KOPT-K1 (cell line): Measurements from ENCODE around the gene PIGN.
"Not testable (repeated sequence)": the region's sequence is repeated elsewhere in the genome, so short reads cannot be mapped to it uniquely, and the experiment has no call there.

Experiments
- H3K27ac ChIP-seq: fragments of 200-600 bp; sonication (generic); 2 replicates; pipeline ENCODE4 v1.5.1; 2016; ENCODE audit warnings: antibody characterized with exemption, mild to moderate bottlenecking, low read depth, low read length; ENCODE audit not compliant: poor library complexity, severe bottlenecking
- H3K36me3 ChIP-seq: fragments of 200-600 bp; sonication (generic); 2 replicates; pipeline ENCODE4 v1.5.1; 2017; ENCODE audit warnings: antibody characterized with exemption, mild to moderate bottlenecking, low read length, moderate library complexity; ENCODE audit not compliant: insufficient read depth
- H3K9me3 ChIP-seq: fragments of 200-600 bp; sonication (generic); 2 replicates; pipeline ENCODE4 v1.5.1; 2017; ENCODE audit warnings: antibody characterized with exemption, low read length, mild to moderate bottlenecking; ENCODE audit not compliant: insufficient read depth, poor library complexity, severe bottlenecking

Gene PIGN

DNA sequence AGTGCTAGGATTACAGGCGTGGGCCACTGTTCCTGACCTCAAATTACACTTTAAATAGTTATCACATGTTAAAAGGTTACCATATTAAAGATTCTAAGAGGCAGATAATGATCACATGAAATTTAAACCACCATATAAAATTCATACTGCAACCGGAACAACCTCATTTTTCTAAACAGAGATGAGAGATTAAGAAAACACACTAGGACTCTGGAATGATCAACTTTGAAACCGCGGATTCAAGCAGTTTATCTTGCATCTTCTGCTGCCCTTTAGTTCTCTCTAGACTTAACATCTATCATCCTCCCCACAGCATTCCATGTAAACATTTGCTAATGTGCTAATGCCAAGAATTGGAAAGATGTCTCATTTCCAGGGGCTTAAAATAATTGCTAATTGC lies 115.8 kb downstream of the PIGN start:
- no peaks in the 10 kb centered on the region for H3K9me3 ChIP-seq
- H3K36me3 ChIP-seq = no peaks in the 10 kb centered on the region
- no peak overlapping the region for H3K27ac ChIP-seq

DNA sequence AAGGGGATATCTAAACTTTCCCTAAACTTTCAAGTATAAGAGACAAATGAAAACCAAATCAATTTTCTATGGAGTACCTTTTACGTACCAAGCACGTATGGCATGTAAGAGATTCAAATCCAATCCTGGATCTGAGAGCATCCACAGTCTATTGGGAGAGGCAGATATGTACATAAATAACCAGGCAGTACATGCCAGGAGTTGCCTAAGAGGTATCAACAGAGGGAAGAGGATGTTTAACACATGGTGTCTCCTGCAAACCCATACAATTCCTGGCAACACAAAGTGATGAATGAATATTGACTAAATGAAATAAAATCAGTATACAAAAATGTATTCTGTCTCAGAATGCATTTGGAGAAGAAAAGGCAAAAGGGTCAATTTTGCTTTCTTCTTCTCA lies 116.6 kb downstream of the PIGN start:
- H3K36me3 ChIP-seq = no peaks in the 10 kb centered on the region
- H3K27ac ChIP-seq = no peak overlapping the region
- H3K9me3 ChIP-seq = no peaks in the 10 kb centered on the region

DNA sequence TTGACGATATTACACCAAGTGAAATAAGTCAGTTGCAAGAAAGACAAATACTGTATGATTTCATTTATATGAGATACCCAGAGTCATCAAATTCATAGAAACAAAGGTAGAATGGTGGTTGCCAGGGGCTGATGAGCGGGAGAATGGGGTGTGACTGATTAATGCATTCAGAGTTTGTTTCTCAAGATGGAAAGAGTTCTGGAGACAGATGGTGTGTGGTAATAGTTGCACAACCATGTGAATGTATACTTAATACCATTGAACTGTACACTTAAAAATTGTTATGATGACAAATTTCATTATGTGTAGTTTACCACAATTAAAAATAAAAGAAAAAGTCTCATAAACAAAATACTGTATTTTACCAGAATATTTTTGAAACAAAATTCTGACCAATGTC lies 117.3 kb downstream of the PIGN start:
- Histone ChIP-seq H3K36me3 (no peaks in the 10 kb centered on the region), H3K27ac (no peak overlapping the region), H3K9me3 (no peaks in the 10 kb centered on the region)

DNA sequence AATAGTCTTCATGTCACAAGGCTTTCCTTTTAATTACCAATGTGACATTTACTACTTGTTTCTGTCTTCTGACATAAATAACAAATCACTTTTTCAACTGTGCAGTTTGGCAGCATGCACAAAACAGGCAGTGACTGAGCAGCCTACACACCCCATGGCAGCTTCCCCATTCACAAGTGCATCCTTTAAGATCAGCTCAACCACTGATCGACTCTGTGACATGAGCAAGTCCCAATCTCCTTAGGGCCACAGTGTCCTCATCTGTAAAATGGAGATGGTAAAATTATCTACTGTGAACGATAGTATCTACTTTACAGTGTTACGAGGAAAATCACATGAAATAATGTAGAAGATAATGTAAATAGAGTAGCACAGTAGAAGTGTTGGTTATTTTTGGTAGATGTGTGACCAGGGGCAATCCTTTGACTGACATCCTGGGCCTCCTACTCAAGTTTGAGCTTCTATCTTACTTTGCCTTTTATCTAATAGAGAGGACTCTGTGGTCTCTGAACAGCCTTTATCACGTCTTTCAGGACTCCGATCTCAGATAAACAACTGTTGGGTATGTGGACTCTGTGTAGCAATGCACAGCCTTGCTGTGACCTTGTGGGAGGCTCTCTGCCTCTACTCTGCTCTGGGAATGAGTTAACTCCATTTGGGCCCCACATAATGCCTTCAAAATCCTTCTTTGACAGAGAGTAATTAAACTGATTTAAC lies 120.6 kb downstream of the PIGN start:
- no peaks in the 10 kb centered on the region for H3K36me3 ChIP-seq
- no peak overlapping the region for H3K27ac ChIP-seq
- H3K9me3 ChIP-seq = no peaks in the 10 kb centered on the region

DNA sequence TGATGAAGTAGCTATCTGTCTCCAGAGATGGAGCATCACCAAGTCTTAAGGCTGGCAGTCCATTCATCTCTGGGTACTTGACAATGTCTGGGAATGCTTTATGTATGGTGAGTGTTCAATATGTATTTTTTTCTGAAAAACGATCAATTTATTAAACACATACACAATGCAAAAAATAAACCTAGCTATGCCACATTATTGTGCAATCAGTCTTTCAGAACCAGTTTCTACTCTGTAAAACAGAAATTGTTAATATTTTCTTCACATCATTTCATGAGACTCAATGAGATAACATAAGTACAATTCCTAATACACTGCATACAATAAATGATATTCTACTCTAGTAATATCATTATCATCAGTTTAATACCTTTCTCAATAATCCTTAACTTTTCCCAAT lies 122.5 kb downstream of the PIGN start:
- no peaks in the 10 kb centered on the region for H3K36me3 ChIP-seq
- H3K9me3 ChIP-seq = no peaks in the 10 kb centered on the region
- H3K27ac ChIP-seq = no peak overlapping the region

DNA sequence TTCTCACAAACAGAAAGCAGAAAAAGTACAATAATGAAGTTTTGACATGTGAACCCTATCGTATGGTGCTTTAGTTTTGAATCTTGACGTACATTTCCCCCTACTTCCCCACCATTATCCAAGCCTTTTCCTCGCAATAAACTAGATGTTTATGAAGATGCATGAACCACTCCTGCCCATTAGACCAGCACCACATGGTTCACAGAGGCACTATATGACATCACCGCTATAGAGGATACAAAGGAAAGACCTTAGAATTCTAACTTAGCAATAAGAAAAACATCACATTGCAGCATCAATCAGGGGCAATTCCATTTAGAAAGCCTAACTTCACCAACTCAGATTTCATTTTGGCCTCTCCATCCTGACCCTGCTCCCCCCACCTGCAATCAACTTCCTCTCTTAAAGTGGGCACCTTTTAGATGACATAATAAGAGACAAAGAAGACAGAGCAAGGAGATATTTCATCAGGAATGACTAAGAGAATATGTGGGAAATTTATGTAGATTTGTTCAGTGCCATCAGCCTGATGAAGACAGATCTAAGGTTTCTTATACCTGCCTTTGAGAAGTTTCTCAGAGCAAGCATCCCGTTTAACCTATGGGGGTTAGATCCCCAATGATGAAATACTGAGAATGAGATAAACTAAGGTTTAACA lies 124.9 kb downstream of the PIGN start:
- Histone ChIP-seq H3K36me3 (no peaks in the 10 kb centered on the region), H3K27ac (no peak overlapping the region), H3K9me3 (no peaks in the 10 kb centered on the region)

DNA sequence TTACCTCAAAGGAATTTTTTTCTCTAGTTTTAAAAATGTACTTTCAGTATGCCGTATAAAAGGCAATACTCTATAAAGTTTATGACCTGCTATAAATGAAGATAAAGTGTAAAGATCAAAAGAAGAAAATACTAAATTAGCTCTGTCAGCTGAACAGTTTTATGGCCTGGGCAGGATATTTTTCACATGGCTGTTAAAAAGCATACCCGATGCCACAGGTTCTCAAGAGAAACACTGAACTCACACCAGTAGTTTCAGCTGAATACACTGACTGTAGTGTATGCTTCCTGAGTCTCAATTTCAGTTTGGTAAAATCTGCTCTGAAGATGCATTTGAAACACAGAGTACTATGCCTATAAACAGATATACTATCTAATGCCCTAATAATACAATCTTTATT lies 126.0 kb downstream of the PIGN start:
- H3K36me3 ChIP-seq = no peaks in the 10 kb centered on the region
- H3K9me3 ChIP-seq = no peaks in the 10 kb centered on the region
- H3K27ac ChIP-seq = no peak overlapping the region

DNA sequence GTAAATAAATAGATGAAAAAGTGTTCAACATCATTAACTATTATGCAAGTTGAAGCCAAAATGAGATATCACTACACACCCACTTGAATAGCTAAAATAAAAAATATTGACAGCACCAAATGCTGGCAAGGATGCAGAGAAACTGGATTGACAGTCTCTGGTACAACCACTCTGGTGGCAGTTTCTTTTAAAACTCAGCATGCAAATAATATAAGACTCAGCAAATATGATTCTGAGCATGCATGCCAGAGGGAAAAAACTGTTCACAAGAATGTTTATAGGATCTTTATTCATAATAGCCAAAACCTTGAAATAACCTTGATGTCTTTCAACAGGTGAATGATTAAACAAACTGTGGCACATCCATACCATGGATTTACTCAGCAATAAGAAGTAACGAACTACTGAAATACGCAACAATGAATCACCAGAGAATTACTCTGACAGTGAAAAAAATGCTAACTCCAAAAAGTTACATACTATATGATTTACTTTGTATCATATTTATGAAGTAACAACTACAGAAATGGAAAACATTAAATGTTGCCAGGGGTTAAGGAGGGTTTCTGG lies 131.8 kb downstream of the PIGN start:
- no peaks in the 10 kb centered on the region for H3K36me3 ChIP-seq
- H3K27ac ChIP-seq = no peak overlapping the region

DNA sequence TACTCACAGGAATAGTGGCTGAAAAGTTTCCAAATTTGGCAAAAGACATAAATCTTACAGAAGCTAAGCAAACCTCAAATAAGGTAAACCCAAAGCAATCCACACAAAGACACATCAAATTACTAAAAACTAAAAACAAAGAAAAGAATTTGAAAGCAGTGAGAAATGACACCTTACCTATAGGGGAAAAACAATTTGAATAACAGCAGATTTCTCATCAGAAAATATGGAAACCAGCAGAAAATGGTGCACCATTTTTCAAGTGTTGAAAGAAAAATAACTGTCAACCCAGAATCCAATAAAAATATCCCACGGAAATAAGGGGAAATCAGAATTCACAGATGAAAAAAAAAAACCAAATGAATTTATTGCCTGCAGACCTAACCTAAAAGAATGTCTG lies 138.6 kb downstream of the PIGN start:
- no peak overlapping the region for H3K27ac ChIP-seq
- H3K9me3 ChIP-seq = peaks cover 12% of the 10 kb centered on the region
- no peaks in the 10 kb centered on the region for H3K36me3 ChIP-seq

More for the DNA sequence above, 131.8 kb downstream of the PIGN start:
- no peaks in the 10 kb centered on the region for H3K9me3 ChIP-seq

DNA sequence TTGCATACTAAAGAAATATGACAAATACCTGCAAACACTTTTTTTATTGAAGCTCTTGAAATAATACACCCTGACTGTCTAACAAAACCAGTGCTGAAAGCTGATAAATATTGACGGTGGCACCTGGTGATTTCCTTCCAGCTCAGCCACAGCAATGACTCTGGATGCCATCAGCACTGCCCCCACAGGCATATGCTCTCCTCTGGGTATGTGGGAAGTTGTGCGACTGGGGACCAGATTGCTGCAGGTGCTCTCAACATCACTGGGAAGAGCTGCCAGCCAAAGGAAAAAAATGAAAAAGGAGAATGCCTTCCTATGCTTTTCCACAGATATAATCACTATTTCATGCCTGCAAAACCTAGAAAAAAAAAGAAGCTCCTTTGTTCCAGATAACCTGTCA lies 141.5 kb downstream of the PIGN start:
- no peaks in the 10 kb centered on the region for H3K36me3 ChIP-seq
- peaks cover 12% of the 10 kb centered on the region for H3K9me3 ChIP-seq
- no peak overlapping the region for H3K27ac ChIP-seq

DNA sequence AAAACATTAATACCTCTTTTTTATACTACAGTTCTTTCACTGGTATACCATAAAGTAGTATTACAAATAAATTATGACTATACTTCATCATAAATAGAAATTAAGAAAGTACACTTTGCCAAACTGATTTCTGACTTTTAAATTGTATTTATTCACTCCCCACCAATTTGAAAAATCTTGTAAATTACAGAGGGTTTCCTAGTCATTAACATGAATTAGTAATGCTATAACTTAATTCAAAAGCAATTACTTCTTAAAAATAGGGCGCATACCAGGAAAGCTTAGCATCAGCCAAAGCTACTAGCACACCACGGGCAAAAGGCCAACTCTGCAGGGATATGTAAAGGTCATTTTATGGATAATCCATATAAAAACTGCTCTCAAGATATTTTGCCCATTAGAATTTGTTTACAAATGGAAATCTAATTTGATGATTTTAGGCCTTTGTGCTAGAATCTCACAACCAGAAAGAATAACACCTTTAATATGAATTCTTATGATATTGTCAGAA lies 142.3 kb downstream of the PIGN start:
- Histone ChIP-seq H3K9me3 (peaks cover 12% of the 10 kb centered on the region), H3K27ac (no peak overlapping the region), H3K36me3 (no peaks in the 10 kb centered on the region)

DNA sequence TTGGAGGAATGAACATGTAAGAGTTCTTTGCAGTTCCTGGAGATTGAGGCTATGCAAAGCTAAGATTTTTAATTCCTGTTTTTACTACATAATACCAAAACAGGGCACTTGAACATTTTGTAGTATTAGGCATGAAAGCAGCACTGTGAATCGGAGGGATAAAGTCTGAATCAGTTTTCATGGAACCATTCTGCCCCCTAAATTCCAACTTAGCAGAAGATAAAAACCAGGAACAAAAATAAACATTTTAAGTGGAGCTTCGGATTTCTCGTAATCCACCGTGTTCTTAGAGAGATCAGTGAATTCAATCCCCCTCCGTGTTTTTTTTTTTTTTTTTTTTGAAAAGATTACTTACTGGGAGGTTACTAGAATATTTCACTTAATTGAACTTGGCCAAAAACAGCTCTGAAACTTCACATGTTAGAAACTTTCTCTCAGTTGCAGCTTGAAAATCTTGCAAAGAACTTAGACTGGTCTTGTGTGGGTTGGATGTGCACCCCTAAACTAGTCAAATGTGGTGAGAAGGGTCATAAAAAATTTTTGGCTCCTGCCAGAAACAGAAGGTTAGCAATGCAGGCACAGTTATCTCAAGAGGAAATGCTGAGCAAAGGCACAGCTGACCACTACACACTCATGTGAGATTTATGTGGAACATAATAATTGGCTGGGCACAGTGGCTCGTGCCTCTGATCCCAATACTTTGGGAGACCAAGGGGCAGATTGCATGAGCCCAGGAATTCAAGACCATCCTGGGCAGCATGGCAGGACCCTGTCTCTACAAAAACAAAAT lies 148.7 kb downstream of the PIGN start:
- H3K9me3 ChIP-seq = no peaks in the 10 kb centered on the region
- no peak overlapping the region for H3K27ac ChIP-seq
- no peaks in the 10 kb centered on the region for H3K36me3 ChIP-seq

DNA sequence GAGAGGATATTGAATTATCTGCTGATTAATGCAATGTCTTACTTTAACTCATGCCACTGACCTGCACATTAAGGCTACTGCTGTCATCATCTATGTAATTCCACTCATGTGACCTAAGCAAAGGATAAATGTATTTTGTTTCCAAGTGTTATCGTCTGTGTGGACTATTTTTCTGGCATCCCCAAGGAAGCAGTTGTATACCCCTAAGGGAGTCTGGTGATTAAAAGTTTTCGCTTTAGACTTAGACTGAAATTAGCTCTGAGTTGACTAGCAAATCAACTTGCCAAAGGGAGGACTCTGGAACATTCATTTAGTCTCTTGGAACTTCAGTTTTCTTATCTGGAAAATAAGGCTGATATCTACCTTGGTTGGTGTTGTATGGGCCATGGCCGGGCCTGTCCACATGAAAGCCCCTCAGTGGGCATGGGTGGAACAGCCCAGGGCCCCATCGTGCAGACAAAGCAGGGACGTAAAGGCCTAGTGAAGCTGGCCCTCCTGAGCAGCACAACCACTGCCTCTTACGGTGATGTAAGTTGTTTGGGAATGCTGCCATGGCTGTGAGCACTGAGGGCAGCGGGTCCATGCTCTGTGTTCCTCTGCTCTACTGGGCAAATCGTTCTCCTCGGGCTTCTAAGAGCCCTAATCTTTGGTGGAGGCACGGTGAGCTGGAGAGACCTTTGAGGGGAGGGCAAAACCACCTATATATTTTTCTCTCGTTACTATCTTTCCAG lies 149.7 kb downstream of the PIGN start:
- Histone ChIP-seq H3K27ac (no peak overlapping the region), H3K36me3 (no peaks in the 10 kb centered on the region), H3K9me3 (no peaks in the 10 kb centered on the region)

DNA sequence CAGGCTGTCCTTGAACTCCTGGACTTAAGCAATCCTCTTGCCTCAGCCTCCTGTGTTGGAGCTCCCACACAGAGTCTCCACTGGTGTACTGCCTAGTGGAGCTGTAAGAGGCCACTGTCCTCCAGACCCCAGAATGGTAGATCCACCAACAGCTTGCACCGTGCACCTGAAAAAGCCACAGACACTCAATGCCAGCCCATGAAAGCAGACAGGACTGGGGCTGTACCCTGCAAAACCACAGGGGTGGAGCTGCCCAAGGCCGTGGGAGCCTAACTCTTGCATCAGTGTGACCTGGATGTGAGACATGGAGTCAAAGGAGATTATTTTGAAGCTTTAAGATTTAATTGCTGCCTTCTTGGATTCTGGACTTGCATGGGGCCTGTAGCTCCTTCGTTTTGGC lies 152.6 kb downstream of the PIGN start:
- not testable (repeated sequence) for H3K9me3 ChIP-seq, H3K27ac ChIP-seq

More for the DNA sequence above, 152.6 kb downstream of the PIGN start:
- H3K36me3 ChIP-seq = not testable (repeated sequence)
